Esophagus squamous epithelium (tissue), 4 donors: ENCODE measurements around the gene WNK2.

ENCODE experiments used
- CTCF ChIP-seq, 6 experiments: fragments of 450-650 bp in 4 of 6; fragments of 200-600 bp in 2 of 6; sonication (generic) in 2 of 6; IDR thresholded peaks; one replicate each; pipeline ENCODE4 v1.5.1; 2016 to 2019; ENCODE audit warnings: antibody characterized with exemption in 6 of 6, mild to moderate bottlenecking in 4 of 6, moderate library complexity in 4 of 6
- POLR2A ChIP-seq, 4 donors: fragments of 450-650 bp; IDR thresholded peaks; one replicate each; pipeline ENCODE4 v1.6.1; 2017; ENCODE audit warnings: antibody characterized with exemption in 4 of 4, mild to moderate bottlenecking in 4 of 4, moderate library complexity in 3 of 4

DNA sequence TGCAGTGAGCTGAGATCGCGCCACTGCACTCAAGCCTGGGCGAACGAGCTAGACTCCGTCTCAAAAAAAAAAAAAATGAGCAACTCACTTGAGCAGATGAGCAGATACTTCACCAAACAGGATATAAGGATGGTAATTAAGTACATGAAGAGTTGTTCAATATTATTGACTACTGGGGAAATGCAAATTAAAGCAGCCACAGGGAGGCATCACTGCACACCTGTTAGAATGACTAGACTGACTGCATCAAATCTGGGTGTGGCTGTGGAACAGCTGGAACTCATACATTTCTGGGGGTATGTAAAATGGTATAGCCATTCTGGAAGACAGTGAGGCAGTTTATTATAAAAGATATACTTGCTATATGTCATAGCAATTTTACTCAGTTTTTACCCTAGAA lies 93.0 kb downstream of the WNK2 start:
- TF ChIP-seq CTCF (IDR thresholded peaks at IDR 0.05) (no peak), POLR2A (IDR thresholded peaks at IDR 0.05) (no peak)
